ENCODE data around the gene RNF225.

The RNF225 gene

DNA sequence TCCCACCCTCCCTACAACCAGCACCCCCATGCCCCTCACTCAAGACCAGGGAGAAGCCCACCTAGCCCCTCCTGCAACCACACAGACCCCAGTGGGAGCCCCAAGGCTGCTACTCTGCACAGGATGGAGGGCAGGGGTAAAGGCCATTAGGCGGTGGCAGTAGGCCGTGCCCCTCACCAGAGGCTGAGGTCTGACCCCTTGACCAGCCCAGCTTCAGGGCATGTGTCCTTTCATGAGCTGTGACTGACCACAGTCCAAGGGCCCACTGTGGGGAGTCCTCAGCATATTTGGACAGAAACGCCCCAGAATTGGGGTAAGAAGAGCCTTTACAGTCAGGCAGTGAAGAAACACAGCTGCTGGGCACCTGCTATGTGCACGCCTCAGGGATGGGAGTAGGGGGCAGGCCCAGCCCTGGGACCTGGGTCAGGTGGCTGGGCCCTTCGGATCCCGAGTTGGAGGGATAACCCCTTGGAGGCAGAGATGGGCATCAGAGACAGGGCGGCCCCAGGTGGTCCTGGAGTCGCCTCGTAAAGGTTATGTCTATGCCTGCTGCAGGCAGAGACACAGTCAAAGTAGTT is 10.1 kb upstream of the RNF225 start:
- TF ChIP-seq CTCF (IDR thresholded peaks at IDR 0.05), result no peak
- H3K4me1 ChIP-seq, result peaks cover 23% of the 10 kb centered on the region
- peak overlapping the region; percentile 92 for H3K4me2 ChIP-seq (ENCODE audit: low read length)
- H3K9ac ChIP-seq, result peak overlapping the region; percentile 95
- no peaks in the 10 kb centered on the region for H3K27me3 ChIP-seq (ENCODE audit: control insufficient read depth, insufficient read depth, low read length)
- peak overlapping the region; percentile 98 for H3K27ac ChIP-seq
- no peaks in the 10 kb centered on the region for H3K9me3 ChIP-seq (ENCODE audit: control insufficient read depth, low read length)
- H2AFZ ChIP-seq, result peak overlapping the region; percentile 95
- H3K79me2 ChIP-seq, result peaks cover 12% of the 10 kb centered on the region
- peak overlapping the region; percentile 91 for H3K4me3 ChIP-seq (ENCODE audit: low read depth, low read length)
- no peaks in the 10 kb centered on the region for H3K36me3 ChIP-seq (ENCODE audit: control insufficient read depth, insufficient read depth, low read length)

DNA sequence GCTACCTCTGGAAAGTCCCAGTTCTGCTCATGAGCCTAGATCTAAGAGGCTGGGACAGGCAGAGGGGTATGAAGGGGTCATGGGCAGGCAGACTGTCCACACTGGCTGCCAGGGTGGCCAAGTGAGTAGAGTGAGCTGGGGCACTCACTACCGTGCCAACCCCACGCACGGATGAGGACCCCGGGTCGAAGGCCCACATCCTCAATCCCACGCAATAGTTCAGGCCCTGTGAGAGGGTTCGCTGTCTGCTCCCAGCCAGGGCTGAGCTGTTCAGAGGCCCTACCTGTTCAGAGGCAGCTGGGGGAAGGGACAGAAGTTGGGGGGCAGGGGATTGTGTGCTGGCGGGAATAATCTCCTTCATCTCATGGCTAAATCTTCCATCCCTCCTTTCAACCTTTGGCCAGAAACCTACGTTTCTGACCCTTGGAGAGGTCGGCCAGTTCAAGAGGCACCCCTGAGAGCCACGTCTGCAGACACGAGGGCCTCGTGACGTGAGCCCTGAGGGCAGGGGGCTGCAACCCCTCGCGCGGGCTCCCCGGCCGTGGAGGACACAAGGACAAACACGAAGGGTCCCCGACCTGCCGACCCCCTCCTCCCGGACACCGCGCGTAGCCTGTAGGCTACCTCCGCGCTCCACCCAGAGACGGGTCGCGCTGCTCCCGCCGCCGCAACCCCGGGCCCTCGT is 9.4 kb upstream of the RNF225 start:
- peaks cover 12% of the 10 kb centered on the region for H3K79me2 ChIP-seq
- no peaks in the 10 kb centered on the region for H3K36me3 ChIP-seq (ENCODE audit: control insufficient read depth, insufficient read depth, low read length)
- H2AFZ ChIP-seq, result peak overlapping the region; percentile 95
- no peak for TF ChIP-seq CTCF (IDR thresholded peaks at IDR 0.05)
- H3K4me3 ChIP-seq (ENCODE audit: low read depth, low read length), result peak overlapping the region; percentile 91
- H3K27me3 ChIP-seq (ENCODE audit: control insufficient read depth, insufficient read depth, low read length), result no peaks in the 10 kb centered on the region
- H3K4me2 ChIP-seq (ENCODE audit: low read length), result peak overlapping the region; percentile 92
- peak overlapping the region; percentile 98 for H3K27ac ChIP-seq
- peak overlapping the region; percentile 95 for H3K9ac ChIP-seq
- peaks cover 23% of the 10 kb centered on the region for H3K4me1 ChIP-seq
- H3K9me3 ChIP-seq (ENCODE audit: control insufficient read depth, low read length), result no peaks in the 10 kb centered on the region

- Histone ChIP-seq H3K27me3 (ENCODE audit: control insufficient read depth, insufficient read depth, low read length) (no peaks in the 10 kb centered on the region), H3K4me1 (peaks cover 23% of the 10 kb centered on the region), H2AFZ (peak within 1 kb of the TSS; percentile 95), H3K4me2 (ENCODE audit: low read length) (peak within 1 kb of the TSS; percentile 99), H3K9ac (peak within 1 kb of the TSS; percentile 95), H3K36me3 (ENCODE audit: control insufficient read depth, insufficient read depth, low read length) (no peaks in the 10 kb centered on the region), H3K79me2 (peaks cover 12% of the 10 kb centered on the region), H3K4me3 (ENCODE audit: low read depth, low read length) (peak within 1 kb of the TSS; percentile 91), H3K27ac (peak within 1 kb of the TSS; percentile 98), H3K9me3 (ENCODE audit: control insufficient read depth, low read length) (no peaks in the 10 kb centered on the region)
- TF ChIP-seq CTCF (IDR thresholded peaks at IDR 0.05), result peak; percentile 8
Observed at GRCh38 chr19:58386576-58387337, 8.7 kb upstream of the RNF225 start, which contains the start of gene RPS5. Gene RPS5 (plus strand): TSS chr19:58387269. CDS start chr19:58388138, 869 bp downstream.

GRCh38 chr19:58387338-58388174 is 7.9 kb upstream of the RNF225 start:
- Histone ChIP-seq H3K27ac (peak overlapping the region; percentile 98), H3K4me1 (peaks cover 19% of the 10 kb centered on the region), H3K79me2 (peaks cover 12% of the 10 kb centered on the region), H3K36me3 (ENCODE audit: control insufficient read depth, insufficient read depth, low read length) (no peaks in the 10 kb centered on the region), H3K9me3 (ENCODE audit: control insufficient read depth, low read length) (no peaks in the 10 kb centered on the region), H2AFZ (peak overlapping the region; percentile 95), H3K27me3 (ENCODE audit: control insufficient read depth, insufficient read depth, low read length) (no peaks in the 10 kb centered on the region), H3K9ac (peak overlapping the region; percentile 47), H3K4me3 (ENCODE audit: low read depth, low read length) (peak overlapping the region; percentile 91), H3K4me2 (ENCODE audit: low read length) (peak overlapping the region; percentile 99)
- TF ChIP-seq CTCF (IDR thresholded peaks at IDR 0.05), result no peak

All from parathyroid adenoma (tissue), 2 donors.